ENCODE measurements around the gene FHL2. TPM values are rescaled to one million over a fixed set of nuclear protein-coding genes. Genes with fewer than 3 reads are reported as not detected.

FHL2 gene
- total RNA-seq, 1 experiment from 2014 or later = 109 TPM

DNA sequence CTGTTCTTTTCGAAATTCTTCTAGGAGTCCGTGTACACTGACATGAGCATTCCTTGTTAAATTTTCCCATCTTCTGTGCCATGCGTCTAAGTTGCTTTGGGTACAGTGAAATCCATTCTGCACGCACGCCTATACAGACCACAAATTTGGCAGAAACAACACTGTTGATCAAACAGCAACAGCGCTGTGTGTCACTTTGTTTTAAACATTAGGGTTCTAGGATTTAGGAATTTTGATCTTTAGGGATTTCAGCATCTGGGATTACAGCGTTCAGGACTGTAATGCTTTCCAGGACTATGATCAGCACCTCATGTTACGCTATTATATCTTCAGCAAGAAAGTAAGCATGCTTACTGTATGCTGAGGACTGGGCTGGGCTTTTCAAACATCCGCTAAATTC lies 47.1 kb upstream of the FHL2 start:
- no peaks in the 10 kb centered on the region for H3K9me2 ChIP-seq (ENCODE audit: insufficient read depth)
- BruUV-seq (replicated peaks) = no TSS peak
- peaks cover 29% of the 10 kb centered on the region for H3F3A ChIP-seq (ENCODE audit: insufficient read depth, low read depth)
- H3K27me3 ChIP-seq (ENCODE audit: insufficient read depth, low read depth) = no peaks in the 10 kb centered on the region
- ChIA-PET CTCF (no interaction called here), POLR2A (ENCODE audit: unreplicated experiment) (no interaction called here)
- H3K4me1 ChIP-seq (replicated peaks; ENCODE audit: insufficient read depth) = peaks cover 77% of the 10 kb centered on the region
- no peaks in the 10 kb centered on the region for H3K79me2 ChIP-seq (ENCODE audit: low read depth)
- H3K4me2 ChIP-seq = no peak overlapping the region
- intact Hi-C loops (cut with micrococcal nuclease; ENCODE audit: unreplicated experiment) = no loop called here
- no peak overlapping the region for H3K4me3 ChIP-seq
- no peak overlapping the region for H2AFZ ChIP-seq
- H3K9me3 ChIP-seq (ENCODE audit: insufficient read depth, low read depth) = no peaks in the 10 kb centered on the region; the same call in 1 of the 2 replicates
- no peak overlapping the region for H3K27ac ChIP-seq
- no peak for DNase-seq
- TF ChIP-seq EZH2 (IDR thresholded peaks at IDR 0.05; ENCODE audit: low read depth) = no peak
- H3K36me3 ChIP-seq (ENCODE audit: low read depth) = no peaks in the 10 kb centered on the region
- H4K20me1 ChIP-seq (ENCODE audit: insufficient read depth) = no peaks in the 10 kb centered on the region

DNA sequence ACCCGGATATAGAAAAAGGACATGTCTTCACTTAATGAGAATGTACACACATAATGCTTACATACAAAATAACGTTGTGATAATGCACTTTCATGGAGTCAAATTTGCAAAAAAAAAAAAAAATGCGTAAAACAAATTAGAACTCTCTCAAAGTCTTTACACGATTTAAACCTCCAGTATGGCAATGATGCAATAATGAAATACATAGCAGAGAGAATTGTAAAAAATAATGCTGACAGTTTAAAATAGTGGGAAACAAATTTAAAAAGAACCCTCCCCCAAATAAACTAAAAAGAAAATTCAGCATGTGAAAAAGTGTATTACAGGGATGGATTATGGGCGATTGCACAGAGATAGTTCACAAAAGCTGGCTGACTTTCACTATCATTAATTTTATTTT lies 46.6 kb upstream of the FHL2 start:
- no TSS peak for BruUV-seq (replicated peaks)
- intact Hi-C loops (cut with micrococcal nuclease; ENCODE audit: unreplicated experiment) = no loop called here
- no peak for DNase-seq

DNA sequence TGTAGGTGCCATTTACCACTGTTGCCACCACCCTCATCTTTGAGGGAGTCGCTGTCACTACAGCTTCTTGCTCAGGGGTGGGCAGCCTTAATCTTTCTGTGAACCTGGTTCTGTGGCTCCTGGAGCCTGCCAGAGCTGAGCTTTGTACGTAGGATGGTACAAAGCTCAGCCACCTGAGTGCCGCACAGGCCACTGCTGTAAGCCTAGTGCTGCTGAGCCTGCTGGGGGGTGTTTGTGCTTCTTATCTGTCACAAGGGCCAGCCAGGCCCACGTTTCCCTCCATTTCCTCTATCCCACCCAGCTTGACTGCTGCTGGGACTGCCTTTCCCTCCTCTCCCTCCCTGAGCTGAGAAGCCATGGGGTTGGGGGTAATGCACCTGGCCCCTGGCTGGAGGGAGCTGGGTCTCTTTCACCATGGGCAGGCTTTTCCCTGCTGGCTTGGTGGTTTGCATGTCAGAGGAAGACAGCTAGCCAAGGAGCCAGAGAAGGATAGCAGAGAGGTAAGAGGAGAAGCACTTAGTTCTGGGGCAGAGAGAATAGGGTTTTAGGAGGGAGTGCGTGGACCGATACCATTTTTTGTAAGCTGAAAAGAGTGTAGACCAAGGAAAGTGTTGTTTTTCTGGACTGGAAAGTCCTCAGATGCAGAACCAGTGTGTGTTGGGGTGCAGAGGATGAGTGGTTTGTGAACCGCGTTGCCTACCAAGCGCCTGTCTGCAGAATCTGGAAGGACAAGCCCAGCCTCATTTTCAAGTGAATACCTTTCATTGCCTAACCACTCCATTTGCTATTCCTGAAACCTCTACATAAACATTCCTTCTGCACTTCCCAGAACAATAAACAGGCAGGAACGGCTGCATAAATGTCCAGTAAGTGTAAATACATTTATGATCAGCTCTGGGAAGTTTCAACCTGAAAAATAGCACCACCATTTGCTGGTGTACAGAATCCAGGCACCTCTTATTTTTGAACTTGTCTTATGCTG lies 45.1 kb upstream of the FHL2 start:
- no peaks in the 10 kb centered on the region for H3K79me2 ChIP-seq (ENCODE audit: low read depth)
- no peaks in the 10 kb centered on the region for H4K20me1 ChIP-seq (ENCODE audit: insufficient read depth)
- H3K27me3 ChIP-seq (ENCODE audit: insufficient read depth, low read depth) = no peaks in the 10 kb centered on the region
- peak overlapping the region; percentile 63 for H3K4me2 ChIP-seq
- peak overlapping the region; percentile 50 for H3K27ac ChIP-seq
- DNase-seq = peak; percentile 52 to 79
- H3K9me3 ChIP-seq (ENCODE audit: insufficient read depth, low read depth) = no peaks in the 10 kb centered on the region; the same call in 1 of the 2 replicates
- peaks cover 72% of the 10 kb centered on the region for H3K4me1 ChIP-seq (replicated peaks; ENCODE audit: insufficient read depth)
- TF ChIP-seq EZH2 (IDR thresholded peaks at IDR 0.05; ENCODE audit: low read depth) = no peak
- TF ChIP-seq, protein P1, sequence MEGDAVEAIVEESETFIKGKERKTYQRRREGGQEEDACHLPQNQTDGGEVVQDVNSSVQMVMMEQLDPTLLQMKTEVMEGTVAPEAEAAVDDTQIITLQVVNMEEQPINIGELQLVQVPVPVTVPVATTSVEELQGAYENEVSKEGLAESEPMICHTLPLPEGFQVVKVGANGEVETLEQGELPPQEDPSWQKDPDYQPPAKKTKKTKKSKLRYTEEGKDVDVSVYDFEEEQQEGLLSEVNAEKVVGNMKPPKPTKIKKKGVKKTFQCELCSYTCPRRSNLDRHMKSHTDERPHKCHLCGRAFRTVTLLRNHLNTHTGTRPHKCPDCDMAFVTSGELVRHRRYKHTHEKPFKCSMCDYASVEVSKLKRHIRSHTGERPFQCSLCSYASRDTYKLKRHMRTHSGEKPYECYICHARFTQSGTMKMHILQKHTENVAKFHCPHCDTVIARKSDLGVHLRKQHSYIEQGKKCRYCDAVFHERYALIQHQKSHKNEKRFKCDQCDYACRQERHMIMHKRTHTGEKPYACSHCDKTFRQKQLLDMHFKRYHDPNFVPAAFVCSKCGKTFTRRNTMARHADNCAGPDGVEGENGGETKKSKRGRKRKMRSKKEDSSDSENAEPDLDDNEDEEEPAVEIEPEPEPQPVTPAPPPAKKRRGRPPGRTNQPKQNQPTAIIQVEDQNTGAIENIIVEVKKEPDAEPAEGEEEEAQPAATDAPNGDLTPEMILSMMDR (conservative IDR thresholded peaks at IDR 0.05) = no peak
- CTCF ChIA-PET = interaction anchor here (0.6 to 1.0 kb wide), 2 partner anchors 71 to 113 kb away, joined by 3 read pairs; no protein-coding TSS in a partner anchor
- peaks cover 29% of the 10 kb centered on the region for H3F3A ChIP-seq (ENCODE audit: insufficient read depth, low read depth)
- H3K4me3 ChIP-seq = no peak overlapping the region
- no peaks in the 10 kb centered on the region for H3K36me3 ChIP-seq (ENCODE audit: low read depth)
- H3K9me2 ChIP-seq (ENCODE audit: insufficient read depth) = no peaks in the 10 kb centered on the region
- POLR2A ChIA-PET (ENCODE audit: unreplicated experiment) = interaction anchor here (0.5 to 0.6 kb wide), 2 partner anchors 12 to 47 kb away, joined by 3 to 26 read pairs; no protein-coding TSS in a partner anchor
- no peak overlapping the region for H2AFZ ChIP-seq
- BruUV-seq (replicated peaks) = no TSS peak
- intact Hi-C loops (cut with micrococcal nuclease; ENCODE audit: unreplicated experiment) = no loop called here

More for the DNA sequence above, 46.6 kb upstream of the FHL2 start:
- H3K9me3 ChIP-seq (ENCODE audit: insufficient read depth, low read depth) = no peaks in the 10 kb centered on the region; the same call in 1 of the 2 replicates
- peaks cover 75% of the 10 kb centered on the region for H3K4me1 ChIP-seq (replicated peaks; ENCODE audit: insufficient read depth)
- no peaks in the 10 kb centered on the region for H3K79me2 ChIP-seq (ENCODE audit: low read depth)
- H4K20me1 ChIP-seq (ENCODE audit: insufficient read depth) = no peaks in the 10 kb centered on the region
- H3K9me2 ChIP-seq (ENCODE audit: insufficient read depth) = no peaks in the 10 kb centered on the region
- no peak overlapping the region for H3K4me3 ChIP-seq
- no peak overlapping the region for H3K27ac ChIP-seq
- H3K4me2 ChIP-seq = no peak overlapping the region
- H3F3A ChIP-seq (ENCODE audit: insufficient read depth, low read depth) = peaks cover 29% of the 10 kb centered on the region
- ChIA-PET CTCF (no interaction called here), POLR2A (ENCODE audit: unreplicated experiment) (interaction anchor here (0.6 kb wide), 1 partner anchor 30 kb away, joined by 3 read pairs; no protein-coding TSS in a partner anchor)
- H3K36me3 ChIP-seq (ENCODE audit: low read depth) = no peaks in the 10 kb centered on the region
- H2AFZ ChIP-seq = no peak overlapping the region
- no peaks in the 10 kb centered on the region for H3K27me3 ChIP-seq (ENCODE audit: insufficient read depth, low read depth)
- TF ChIP-seq, protein P1 (conservative IDR thresholded peaks at IDR 0.05) = no peak
- TF ChIP-seq EZH2 (IDR thresholded peaks at IDR 0.05; ENCODE audit: low read depth) = no peak
